Vagina (tissue), 2 donors: ENCODE data around the gene CCDC134. TPM values are rescaled to one million over a fixed set of nuclear protein-coding genes. Genes with fewer than 3 reads are reported as not detected.

Experiments used
- DNase-seq, 2 donors: peaks; one replicate each; pipeline ENCODE4 v3.0.0-alpha.2; 2017; ENCODE audit errors: extremely low spot score in 2 of 2
- H3K27ac ChIP-seq: fragments of 200-600 bp; sonication (generic); one replicate; pipeline ENCODE4 v1.5.1; 2019
- H3K27me3 ChIP-seq: fragments of 200-600 bp; sonication (generic); one replicate; pipeline ENCODE4 v1.5.1; 2019
- H3K36me3 ChIP-seq, 2 donors: fragments of 200-600 bp; sonication (generic); one replicate each; pipeline ENCODE4 v1.5.1; 2017 to 2019
- H3K4me1 ChIP-seq: fragments of 200-600 bp; sonication (generic); one replicate; pipeline ENCODE4 v1.5.1; 2019
- H3K4me3 ChIP-seq, 2 donors: fragments of 200-600 bp; sonication (generic); 1 replicate in 1 of 2; 2 replicates in 1 of 2; pipeline ENCODE4 v1.5.1; 2016 to 2019
- H3K9me3 ChIP-seq: fragments of 200-600 bp; sonication (generic); one replicate; pipeline ENCODE4 v1.5.1; 2019
- POLR2A ChIP-seq, 2 donors: fragments of 450-650 bp; IDR thresholded peaks; one replicate each; pipeline ENCODE4 v1.6.1; 2017; ENCODE audit warnings: antibody characterized with exemption in 2 of 2, mild to moderate bottlenecking in 2 of 2, moderate library complexity in 2 of 2
- POLR2AphosphoS5 ChIP-seq, 2 donors: sonication (generic); formaldehyde crosslinking; IDR thresholded peaks; one replicate each; pipeline ENCODE4 v1.9.0; 2017; ENCODE audit warnings: antibody characterized with exemption in 2 of 2, mild to moderate bottlenecking in 2 of 2, low read depth in 1 of 2; ENCODE audit not compliant: insufficient read depth in 1 of 2
- intact Hi-C: fragments of 100-400 bp; cut with DNase I; formaldehyde crosslinking; loops from one replicate; pipeline ENCODE4 v1.15.1; 2023
- total RNA-seq: library from RNA; depleted of rRNA; stranded (reverse); fragments of >200 nt; gene quantifications from one replicate; pipeline ENCODE4 v1.2.3, GENCODE V29; 2016
- TF ChIP-seq, protein P1 (sequence below), 3 experiments: fragments of 450-650 bp in 2 of 3; fragments of 200-600 bp in 1 of 3; sonication (generic) in 1 of 3; IDR thresholded peaks; one replicate each; pipeline ENCODE4 v1.5.1; 2017 to 2019; ENCODE audit warnings: antibody characterized with exemption in 3 of 3, mild to moderate bottlenecking in 2 of 3, moderate library complexity in 2 of 3

CCDC134 gene
- total RNA-seq, 1 donor from 2014 or later, result 8.8 TPM

DNA sequence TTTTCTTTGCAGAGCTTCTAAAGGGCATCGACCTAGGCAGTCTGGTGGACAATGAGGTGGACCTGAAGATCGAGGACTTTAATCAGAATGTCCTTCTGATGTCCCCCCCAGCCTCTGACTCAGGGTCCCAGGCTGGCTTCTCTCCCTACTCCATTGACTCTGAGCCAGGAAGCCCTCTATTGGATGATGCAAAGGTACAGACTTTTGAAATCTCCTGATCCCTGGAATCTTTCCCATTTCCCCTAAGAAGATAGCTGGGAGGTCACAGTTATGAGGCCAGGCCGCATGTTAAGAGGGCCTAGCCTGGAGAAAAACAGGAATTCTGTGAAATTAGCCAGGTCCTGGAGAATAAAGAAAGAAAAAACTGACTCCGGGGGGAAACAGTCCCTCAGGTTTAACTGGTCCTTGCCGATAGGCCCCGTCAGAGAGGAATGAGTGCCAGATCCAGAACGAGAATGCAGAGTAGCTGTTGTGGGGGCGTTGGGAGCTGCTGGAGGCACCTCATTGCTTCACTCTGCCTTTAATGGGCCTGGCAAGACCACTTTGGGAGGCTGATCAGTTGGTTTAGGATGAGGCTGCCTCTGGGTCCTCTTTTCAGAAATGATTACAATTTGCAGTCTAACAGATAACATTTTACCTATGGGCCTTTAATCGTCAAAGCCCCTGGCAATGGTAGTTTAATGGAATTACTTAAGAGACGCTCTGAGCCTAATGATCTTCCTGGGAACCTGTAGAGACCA, 75.2 kb downstream of the CCDC134 start:
- H3K4me1 ChIP-seq, result no peaks in the 10 kb centered on the region
- no peak for DNase-seq
- H3K9me3 ChIP-seq, result no peaks in the 10 kb centered on the region
- TF ChIP-seq, protein P1, sequence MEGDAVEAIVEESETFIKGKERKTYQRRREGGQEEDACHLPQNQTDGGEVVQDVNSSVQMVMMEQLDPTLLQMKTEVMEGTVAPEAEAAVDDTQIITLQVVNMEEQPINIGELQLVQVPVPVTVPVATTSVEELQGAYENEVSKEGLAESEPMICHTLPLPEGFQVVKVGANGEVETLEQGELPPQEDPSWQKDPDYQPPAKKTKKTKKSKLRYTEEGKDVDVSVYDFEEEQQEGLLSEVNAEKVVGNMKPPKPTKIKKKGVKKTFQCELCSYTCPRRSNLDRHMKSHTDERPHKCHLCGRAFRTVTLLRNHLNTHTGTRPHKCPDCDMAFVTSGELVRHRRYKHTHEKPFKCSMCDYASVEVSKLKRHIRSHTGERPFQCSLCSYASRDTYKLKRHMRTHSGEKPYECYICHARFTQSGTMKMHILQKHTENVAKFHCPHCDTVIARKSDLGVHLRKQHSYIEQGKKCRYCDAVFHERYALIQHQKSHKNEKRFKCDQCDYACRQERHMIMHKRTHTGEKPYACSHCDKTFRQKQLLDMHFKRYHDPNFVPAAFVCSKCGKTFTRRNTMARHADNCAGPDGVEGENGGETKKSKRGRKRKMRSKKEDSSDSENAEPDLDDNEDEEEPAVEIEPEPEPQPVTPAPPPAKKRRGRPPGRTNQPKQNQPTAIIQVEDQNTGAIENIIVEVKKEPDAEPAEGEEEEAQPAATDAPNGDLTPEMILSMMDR (IDR thresholded peaks at IDR 0.05), result no peak
- no peak for TF ChIP-seq POLR2AphosphoS5 (IDR thresholded peaks at IDR 0.05; ENCODE audit: insufficient read depth in 1 of 2, low read depth in 1 of 2)
- TF ChIP-seq POLR2A (IDR thresholded peaks at IDR 0.05), result no peak
- intact Hi-C loops, result no loop called here
- H3K4me3 ChIP-seq, result no peak overlapping the region
- peaks cover 0 to 76% of the 10 kb centered on the region in 2 donors for H3K36me3 ChIP-seq
- no peaks in the 10 kb centered on the region for H3K27me3 ChIP-seq
- H3K27ac ChIP-seq, result no peak overlapping the region

Other genes starting within 250 kb of the CCDC134 start
- 29.7 TPM for gene CSDC2, start 239.7 kb upstream of the CCDC134 start, total RNA-seq
- gene PMM1, start 210.8 kb upstream of the CCDC134 start, total RNA-seq, result 40.8 TPM
- gene DESI1, start 179.6 kb upstream of the CCDC134 start, total RNA-seq, result 20.6 TPM
- 158 TPM for gene XRCC6, start 179.4 kb upstream of the CCDC134 start, total RNA-seq
- gene SNU13, start 111.8 kb upstream of the CCDC134 start, total RNA-seq, result 113 TPM
- gene MEI1, start 101.2 kb upstream of the CCDC134 start, total RNA-seq, result 6.4 TPM
- gene SREBF2, start 32.4 kb downstream of the CCDC134 start, total RNA-seq, result 98.0 TPM
- not detected for gene SHISA8, start 114.4 kb downstream of the CCDC134 start, total RNA-seq
- not detected for gene TNFRSF13C, start 126.1 kb downstream of the CCDC134 start, total RNA-seq
- gene CENPM, start 146.5 kb downstream of the CCDC134 start, total RNA-seq, result not detected
- 1.5 TPM for gene SEPTIN3, start 168.8 kb downstream of the CCDC134 start, total RNA-seq
- gene WBP2NL, start 198.1 kb downstream of the CCDC134 start, total RNA-seq, result 2.0 TPM